ENCODE data around the gene SCART1.
"Not testable (repeated sequence)": the region's sequence is repeated elsewhere in the genome, so short reads cannot be mapped to it uniquely, and the experiment has no call there.

Gene SCART1

DNA sequence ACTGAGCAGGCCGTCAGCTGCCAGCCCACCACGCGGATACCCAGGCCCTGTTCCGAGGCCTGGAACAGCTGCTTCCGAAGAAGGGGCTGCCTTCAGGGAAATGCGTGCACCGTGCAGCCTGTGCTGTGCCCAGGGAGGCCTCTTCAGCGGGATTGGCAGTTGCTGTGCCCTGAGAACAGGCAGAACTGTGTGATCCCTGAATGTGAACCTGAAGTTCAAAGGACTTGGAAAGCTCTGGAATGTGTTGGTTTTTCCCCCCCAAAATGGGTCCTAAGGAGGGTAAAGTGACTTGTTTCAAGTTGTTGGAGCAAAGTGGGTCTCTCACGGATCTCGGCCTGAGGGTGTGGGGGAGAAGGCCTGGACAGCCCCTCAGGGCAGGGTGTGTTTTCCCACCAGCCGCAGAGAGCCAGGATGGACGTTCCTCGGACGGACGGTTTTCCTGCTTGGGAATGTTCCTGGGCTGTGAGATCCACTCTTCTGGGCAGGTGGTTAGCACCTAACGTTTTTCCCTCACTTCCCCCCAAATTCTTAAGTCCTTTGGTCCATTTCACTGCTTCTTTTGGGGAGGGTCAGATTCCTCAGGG lies 31.4 kb upstream of the SCART1 start:
- TF ChIP-seq, protein P1, sequence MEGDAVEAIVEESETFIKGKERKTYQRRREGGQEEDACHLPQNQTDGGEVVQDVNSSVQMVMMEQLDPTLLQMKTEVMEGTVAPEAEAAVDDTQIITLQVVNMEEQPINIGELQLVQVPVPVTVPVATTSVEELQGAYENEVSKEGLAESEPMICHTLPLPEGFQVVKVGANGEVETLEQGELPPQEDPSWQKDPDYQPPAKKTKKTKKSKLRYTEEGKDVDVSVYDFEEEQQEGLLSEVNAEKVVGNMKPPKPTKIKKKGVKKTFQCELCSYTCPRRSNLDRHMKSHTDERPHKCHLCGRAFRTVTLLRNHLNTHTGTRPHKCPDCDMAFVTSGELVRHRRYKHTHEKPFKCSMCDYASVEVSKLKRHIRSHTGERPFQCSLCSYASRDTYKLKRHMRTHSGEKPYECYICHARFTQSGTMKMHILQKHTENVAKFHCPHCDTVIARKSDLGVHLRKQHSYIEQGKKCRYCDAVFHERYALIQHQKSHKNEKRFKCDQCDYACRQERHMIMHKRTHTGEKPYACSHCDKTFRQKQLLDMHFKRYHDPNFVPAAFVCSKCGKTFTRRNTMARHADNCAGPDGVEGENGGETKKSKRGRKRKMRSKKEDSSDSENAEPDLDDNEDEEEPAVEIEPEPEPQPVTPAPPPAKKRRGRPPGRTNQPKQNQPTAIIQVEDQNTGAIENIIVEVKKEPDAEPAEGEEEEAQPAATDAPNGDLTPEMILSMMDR (IDR thresholded peaks at IDR 0.05; ENCODE audit: low read depth, low read length), result no peak
- H3K4me3 ChIP-seq (ENCODE audit: low read depth, low read length), result no peak overlapping the region
- in situ Hi-C loops (cut with HindIII; ENCODE audit: low sequenced_read_pairs), result no loop called here
- DNase-seq (ENCODE audit: low read depth, low spot score), result no peak

DNA sequence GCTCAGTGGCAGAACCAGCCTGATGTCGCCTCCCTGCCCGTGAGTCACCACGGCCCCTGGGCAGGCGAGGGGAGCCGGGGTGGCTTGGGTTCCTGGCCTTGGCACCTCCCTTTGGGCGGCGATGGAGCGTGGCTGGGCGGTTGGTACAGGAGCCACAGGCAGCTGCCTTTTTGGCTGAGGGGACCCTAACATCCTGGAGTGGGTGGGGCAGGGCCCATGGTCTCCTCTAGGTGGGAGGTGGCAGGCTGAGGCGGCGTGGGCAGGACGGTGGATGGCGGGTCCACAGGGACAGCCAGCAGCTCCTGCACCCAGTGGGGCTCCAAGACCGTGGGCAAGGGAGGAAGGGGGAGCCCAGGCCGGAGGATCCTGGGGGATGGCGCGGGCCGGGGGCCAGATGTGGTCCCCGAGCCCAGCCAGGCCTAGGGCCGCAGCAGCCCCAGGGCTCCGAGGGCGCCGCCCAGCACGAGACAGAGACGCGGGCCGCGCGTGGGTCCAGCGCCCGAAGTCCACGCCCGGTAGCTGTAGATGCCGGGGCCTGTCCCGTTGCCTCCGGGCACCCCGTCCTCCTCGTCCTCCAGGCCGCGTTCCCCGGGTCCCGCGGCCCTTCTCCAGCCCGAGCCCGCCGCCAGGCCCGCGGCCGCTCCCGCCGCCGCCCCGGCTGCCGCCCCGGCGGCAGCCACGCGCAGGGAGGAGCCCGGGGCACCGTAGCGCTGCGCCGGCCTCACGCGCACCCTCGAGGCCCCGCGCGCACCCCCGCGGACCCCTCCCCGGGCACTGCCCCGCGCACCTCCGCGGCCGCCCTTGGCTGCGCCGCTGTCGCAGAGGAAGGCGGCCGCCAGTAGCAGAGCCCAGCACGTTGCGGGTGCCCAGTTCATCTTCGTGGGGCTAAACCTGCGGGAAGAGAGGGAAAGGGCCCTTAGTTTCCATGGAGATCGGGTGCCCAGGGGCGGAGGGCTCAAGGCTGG lies 30.7 kb upstream of the SCART1 start:
- no peak for DNase-seq (ENCODE audit: low read depth, low spot score)
- H3K4me3 ChIP-seq (ENCODE audit: low read depth, low read length), result no peak overlapping the region
- in situ Hi-C loops (cut with HindIII; ENCODE audit: low sequenced_read_pairs), result no loop called here
- TF ChIP-seq, protein P1 (IDR thresholded peaks at IDR 0.05; ENCODE audit: low read depth, low read length), result no peak

DNA sequence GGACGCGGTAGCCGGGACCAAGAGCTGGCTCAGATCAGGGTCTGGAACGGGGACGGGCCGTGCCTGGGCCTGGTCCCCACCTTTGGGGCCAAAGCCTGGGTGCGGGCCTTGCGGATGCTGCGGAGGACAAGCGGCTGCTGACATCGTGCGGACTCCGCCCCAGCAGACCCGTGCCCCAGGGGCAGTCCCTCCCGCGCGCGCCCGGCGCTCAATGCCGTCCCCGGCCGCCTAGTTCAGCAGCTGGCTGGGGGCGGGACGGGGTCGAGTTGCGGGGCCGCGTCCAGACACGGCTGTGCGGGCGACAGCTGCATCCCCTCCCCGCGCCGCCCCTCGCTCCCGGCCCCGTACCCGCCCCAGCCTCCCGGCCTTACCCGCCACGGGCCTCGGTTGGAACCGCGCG lies 29.6 kb upstream of the SCART1 start:
- in situ Hi-C loops (cut with HindIII; ENCODE audit: low sequenced_read_pairs); DNase-seq (ENCODE audit: low read depth, low spot score); H3K4me3 ChIP-seq (ENCODE audit: low read depth, low read length): not testable (repeated sequence)

DNA sequence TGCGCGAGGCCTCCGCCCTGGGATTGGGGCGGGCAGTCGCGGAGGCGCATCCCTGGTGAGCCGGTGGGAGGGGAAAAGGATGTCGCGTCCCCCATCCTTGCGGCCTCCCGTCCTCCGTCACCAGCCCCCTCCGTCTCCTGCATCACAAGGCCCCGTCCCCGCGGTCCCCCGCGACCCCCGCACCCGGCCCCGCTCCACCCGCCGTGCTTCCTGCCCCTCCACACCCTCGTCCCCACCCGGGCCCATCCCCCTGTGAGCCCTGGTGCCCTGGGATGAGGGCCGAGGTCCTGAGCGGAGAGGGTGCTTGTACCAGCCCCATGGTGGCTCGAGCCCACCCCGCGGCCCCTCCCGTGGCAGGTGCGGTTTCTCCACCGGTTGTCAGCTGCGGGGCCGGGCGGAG lies 29.1 kb upstream of the SCART1 start, which contains the start of gene SPRN:
Gene SPRN (minus strand): TSS at position 25 of the 400 bp plus-strand sequence. CDS start 944 bp downstream, outside the sequence.
- in situ Hi-C loops (cut with HindIII; ENCODE audit: low sequenced_read_pairs); DNase-seq (ENCODE audit: low read depth, low spot score); H3K4me3 ChIP-seq (ENCODE audit: low read depth, low read length): not testable (repeated sequence)

DNA sequence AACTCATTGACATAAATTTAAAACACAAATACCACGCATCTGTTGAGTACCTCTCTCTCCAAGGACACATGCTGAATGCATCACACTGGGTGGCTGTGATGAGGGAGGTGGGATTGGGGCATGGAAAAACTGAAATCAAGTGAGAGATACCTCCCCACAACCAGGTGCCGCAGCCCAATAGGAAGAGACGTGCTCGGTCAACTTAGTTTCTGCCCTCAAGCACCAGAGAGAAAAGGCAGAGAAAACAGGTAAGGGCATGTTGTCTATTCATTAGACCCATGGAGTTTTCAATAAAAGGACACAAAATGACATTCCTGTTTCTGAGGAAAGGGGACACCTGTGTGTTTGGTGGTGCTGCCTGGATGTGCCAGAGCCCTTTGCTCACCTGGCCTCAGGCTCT lies 24.2 kb upstream of the SCART1 start:
- DNase-seq (ENCODE audit: low read depth, low spot score); in situ Hi-C loops (cut with HindIII; ENCODE audit: low sequenced_read_pairs); H3K4me3 ChIP-seq (ENCODE audit: low read depth, low read length): not testable (repeated sequence)

DNA sequence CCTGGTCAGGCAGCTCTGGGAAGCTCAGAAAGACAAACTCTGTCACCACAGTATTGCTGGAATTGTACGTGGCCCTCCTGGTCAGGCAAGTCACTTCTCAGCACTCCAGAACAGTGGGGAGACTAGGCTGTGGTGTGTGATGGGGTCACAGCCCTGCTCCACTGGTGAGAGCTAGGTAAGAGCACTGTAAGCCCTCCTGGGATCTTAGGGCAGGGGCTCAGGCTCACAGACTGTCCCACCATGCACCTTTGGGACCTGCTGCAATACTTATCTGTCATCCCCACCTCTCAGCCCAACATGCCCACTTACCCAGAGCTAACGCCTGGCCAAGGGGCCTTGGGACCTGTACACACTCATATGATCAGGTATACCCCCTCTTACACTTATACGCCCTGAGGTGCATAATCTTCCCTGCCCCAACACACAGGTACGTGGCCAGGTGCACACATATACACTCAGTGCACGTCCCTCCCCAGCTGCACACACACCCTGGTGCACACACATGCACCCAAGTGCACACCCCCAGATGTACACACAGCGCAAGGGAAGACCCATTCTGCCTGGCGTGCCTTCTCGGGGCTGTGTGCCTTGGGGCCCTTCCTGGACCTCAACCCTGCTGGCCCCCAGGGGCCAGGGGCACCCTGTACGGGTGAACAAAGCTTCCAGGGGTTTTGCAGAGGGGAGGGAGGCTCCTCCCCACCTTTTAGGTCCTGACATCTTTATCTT lies 21.7 kb upstream of the SCART1 start:
- DNase-seq (ENCODE audit: low read depth, low spot score); in situ Hi-C loops (cut with HindIII; ENCODE audit: low sequenced_read_pairs): not testable (repeated sequence)

DNA sequence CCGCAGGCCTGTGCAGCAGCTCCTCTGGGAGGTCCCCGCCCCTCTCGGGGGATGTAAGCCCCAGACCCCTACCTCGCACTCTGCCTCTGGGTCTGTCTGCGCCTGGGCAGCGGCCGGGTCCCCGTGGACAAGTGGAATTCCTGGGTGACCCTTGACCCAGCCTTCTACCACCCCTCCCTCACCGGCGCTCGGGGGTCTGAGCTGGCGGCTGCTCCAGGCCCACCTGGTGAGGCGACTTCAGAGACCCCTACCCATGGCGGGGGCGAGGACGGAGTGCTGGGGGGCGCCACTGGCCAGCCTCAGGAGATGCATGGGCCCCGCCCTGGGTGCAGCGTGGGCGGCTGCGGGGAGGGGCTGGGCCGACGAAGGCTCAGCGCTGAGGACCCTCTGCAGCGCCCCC lies 21.0 kb upstream of the SCART1 start:
- DNase-seq (ENCODE audit: low read depth, low spot score); in situ Hi-C loops (cut with HindIII; ENCODE audit: low sequenced_read_pairs); H3K4me3 ChIP-seq (ENCODE audit: low read depth, low read length): not testable (repeated sequence)

More for the DNA sequence above, 21.7 kb upstream of the SCART1 start:
- H3K4me3 ChIP-seq (ENCODE audit: low read depth, low read length), result not testable (repeated sequence)

DNA sequence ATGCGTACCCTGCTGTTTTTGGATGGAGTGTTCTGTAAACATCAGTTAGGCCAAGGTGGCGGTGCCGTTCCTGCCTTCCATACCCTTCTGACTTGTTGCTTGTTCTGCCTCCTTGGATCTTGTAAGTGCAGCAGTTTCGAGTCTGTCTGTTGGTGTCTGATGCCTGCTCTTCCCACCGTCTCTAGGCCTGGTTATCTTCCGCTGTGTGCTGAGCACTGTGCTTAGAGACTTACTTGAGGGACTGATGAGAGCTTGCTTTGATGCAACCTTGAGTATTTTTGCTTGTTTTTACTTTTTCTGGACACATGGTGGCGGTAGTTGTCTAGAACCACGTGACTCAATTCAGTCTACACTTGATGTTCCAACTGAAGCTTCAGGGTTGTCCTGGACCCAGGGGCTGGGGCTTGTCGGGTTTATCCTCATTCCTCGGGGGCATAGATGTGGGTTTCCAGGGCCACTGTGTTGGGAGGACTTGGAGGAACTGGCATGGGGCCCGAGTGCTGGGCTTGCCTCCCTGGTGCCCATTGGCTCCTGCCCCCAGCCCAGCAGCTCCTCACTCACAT lies 15.0 kb upstream of the SCART1 start:
- in situ Hi-C loops (cut with HindIII; ENCODE audit: low sequenced_read_pairs), result no loop called here
- H3K4me3 ChIP-seq (ENCODE audit: low read depth, low read length), result no peak overlapping the region
- TF ChIP-seq, protein P1 (IDR thresholded peaks at IDR 0.05; ENCODE audit: low read depth, low read length), result no peak
- no peak for DNase-seq (ENCODE audit: low read depth, low spot score)
